Heart right ventricle (tissue), 16 donors: Measurements from ENCODE around the gene ATG2B. TPM values are rescaled to one million over a fixed set of nuclear protein-coding genes. Genes with fewer than 3 reads are reported as not detected.
A peak's percentile ranks its signal among the peaks of the same experiment; 100 is the strongest.

ENCODE experiments used
- ATAC-seq, 8 donors: fragments of 200-7000 bp; cut with Tn5 transposase; one replicate each; pipeline ENCODE4 v1.9.1; 2020; ENCODE audit warnings: mild to moderate bottlenecking in 8 of 8, moderate library complexity in 8 of 8, moderate number of reproducible peaks in 1 of 8
- DNase-seq, 2 donors: peaks; one replicate each; pipeline ENCODE4 v3.0.0-alpha.2; 2020
- H3K27ac ChIP-seq, 10 donors: fragments of 200-600 bp; sonication (generic) in 2 of 10; one replicate each; pipeline versions ENCODE4 v1.5.0 to v1.8.0; 2020 to 2022; ENCODE audit warnings: mild to moderate bottlenecking in 3 of 10
- H3K27me3 ChIP-seq, 7 donors: fragments of 200-600 bp; one replicate each; pipeline ENCODE4 v1.8.0; 2021 to 2022; ENCODE audit warnings: mild to moderate bottlenecking in 2 of 7
- H3K36me3 ChIP-seq, 9 donors: fragments of 200-600 bp; sonication (generic) in 1 of 9; one replicate each; pipeline versions ENCODE4 v1.5.0 to v1.8.0; 2020 to 2022; ENCODE audit warnings: mild to moderate bottlenecking in 2 of 9
- H3K4me1 ChIP-seq, 9 donors: fragments of 200-600 bp; sonication (generic) in 1 of 9; one replicate each; pipeline versions ENCODE4 v1.5.0 to v1.8.0; 2020 to 2022; ENCODE audit warnings: mild to moderate bottlenecking in 4 of 9
- H3K4me3 ChIP-seq, 10 donors: fragments of 200-600 bp; sonication (generic) in 2 of 10; one replicate each; pipeline versions ENCODE4 v1.5.0 to v1.8.0; 2020 to 2022; ENCODE audit warnings: mild to moderate bottlenecking in 7 of 10, moderate library complexity in 2 of 10
- H3K9me3 ChIP-seq, 11 donors: fragments of 200-600 bp in 10 of 11; sonication (generic) in 2 of 11; one replicate each; pipeline versions ENCODE4 v1.5.0 to v1.8.0; 2013 to 2022; ENCODE audit warnings: mild to moderate bottlenecking in 2 of 11, control low read depth in 1 of 11, moderate library complexity in 1 of 11
- CTCF ChIP-seq, 9 donors: fragments of 200-600 bp; sonication (generic) in 2 of 9; IDR thresholded peaks; one replicate each; pipeline versions ENCODE4 v1.5.0 to v1.8.0; 2021 to 2022; ENCODE audit warnings: antibody characterized with exemption in 9 of 9, mild to moderate bottlenecking in 5 of 9, moderate library complexity in 1 of 9
- WGBS, 2 donors: extraction: QIAGEN DNeasy Blood & Tissue Kit; methylation state at CpG; one replicate each; pipeline ENCODE4 v1.1.7; 2013; ENCODE audit warnings: inconsistent platforms in 1 of 2; 5-methylcytosine and 5-hydroxymethylcytosine counted together
- intact Hi-C, 10 donors: fragments of 100-400 bp; cut with DNase I; formaldehyde crosslinking; loops; one replicate each; pipeline versions ENCODE4 v1.11.1 to v1.14.2; 2022
- long read RNA-seq, 3 donors: library from polyadenylated mRNA; unstranded; transcript quantifications; one replicate each; pipeline ENCODE4 v2.0.0, GENCODE V29; 2020 to 2021
- polyA plus RNA-seq, 2 donors: library from polyadenylated mRNA; stranded (reverse); fragments of 200-250 nt; gene quantifications; one replicate each; pipeline ENCODE4 v1.2.3, GENCODE V29; 2013
- total RNA-seq, 10 donors: library from RNA; stranded (reverse); fragmentation: NEBNext Ultra II Directional in 3 of 10; extraction: Animal tissue kit (Norgen Biotek cat#: 25700) in 3 of 10; gene quantifications; one replicate each; pipeline versions ENCODE4 v1.2.1 to v1.2.4, GENCODE V29; 2021 to 2023
- donor health status: Arrhythmogenic right ventricular cardiomyopathy.
- donor health status: ischemic (EF 13 %, LVEDD 7.1; RV severe dilation, severe dysfunction).
- donor health status: healthy with polysubstance abuse.
- donor health status: DM: no; HTN: yes; CAD: no.
- donor health status: DM: no; HTN: no; CAD: no.
- donor health status: ischemic (EF 25% LVEDD 6.9; RV normal size, moderate dysfunction).
- donor health status: ischemic (EF 25% LVEDD 5.7; RV mildly dilated, moderate dysfunction).
- donor health status: healthy.
- donor health status: DM: yes; HTN: yes; CAD: no.
- donor health status: Ischemic cardiomyopathy.
- donor health status: ischemic (EF 35%, LVEDD 5.7; RV mildly dilated, moderate dysfunction).
- donor health status: nonischemic (EF 11% LVEDD 7.7; RV severe dilation, severe dysfunction).
- donor health status: DM: yes; HTN: yes; CAD: no.
- donor health status: PGD.
- donor health status: ischemic (EF 29% LVEDD 5.4; RV normal size, mild dysfunction).
- donor health status: nonischemic (EF 23%, LVEDD 6.1; RV moderate dilation, normal function).

The ATG2B gene
- total RNA-seq (10 to 100 TPM; 11.0 to 20.2 (median 14.5) TPM), polyA plus RNA-seq (1 to 10 TPM; 2.4 to 4.7 TPM)
- long read RNA-seq, donor 1, partial matches to known transcripts = 2 of 3 reads
- long read RNA-seq, donor 1, other reads (novel, unspliced or antisense) = 1 of 3 reads
- long read RNA-seq, donor 2, partial matches to known transcripts = 1 of 3 reads
- long read RNA-seq, donor 2, other reads (novel, unspliced or antisense) = 2 of 3 reads
- long read RNA-seq, donor 3, partial matches to known transcripts = 1 of 3 reads
- long read RNA-seq, donor 3, other reads (novel, unspliced or antisense) = 2 of 3 reads

- Histone ChIP-seq H3K4me3 (peak within 1 kb of the TSS; percentile 78 to 100 (median 96)), H3K9me3 (no peaks in the 10 kb centered on the region), H3K4me1 (peaks cover 0 to 47% (median 35%) of the 10 kb centered on the region in 9 donors), H3K36me3 (no peaks in the 10 kb centered on the region), H3K27me3 (no peaks in the 10 kb centered on the region), H3K27ac (peak within 1 kb of the TSS; percentile 20 to 97 (median 92))
- intact Hi-C loops = loop anchor here in 3 of 10 donors (1.0 to 10.0 kb wide), 6 partner anchors 28 to 142 kb away; partner anchors contain the start of gene PAPOLA (in 2 of the 3)
- no peak for TF ChIP-seq CTCF (IDR thresholded peaks at IDR 0.05)
- DNase-seq = peak; percentile 94 to 97
- WGBS, 2 donors = 0 to 1% methylated on average over 63 to 91 of the region's 92 CpGs
- peak; percentile 99 for ATAC-seq
Observed at GRCh38 chr14:96362965-96363750, at the start of gene ATG2B, which contains the start of gene GSKIP. TSS of gene ATG2B (minus strand) at chr14:96363341. CDS start at chr14:96362976, 365 bp downstream. TSS of gene GSKIP (plus strand) at chr14:96363526. CDS start at chr14:96382248, 18,722 bp downstream.

DNA sequence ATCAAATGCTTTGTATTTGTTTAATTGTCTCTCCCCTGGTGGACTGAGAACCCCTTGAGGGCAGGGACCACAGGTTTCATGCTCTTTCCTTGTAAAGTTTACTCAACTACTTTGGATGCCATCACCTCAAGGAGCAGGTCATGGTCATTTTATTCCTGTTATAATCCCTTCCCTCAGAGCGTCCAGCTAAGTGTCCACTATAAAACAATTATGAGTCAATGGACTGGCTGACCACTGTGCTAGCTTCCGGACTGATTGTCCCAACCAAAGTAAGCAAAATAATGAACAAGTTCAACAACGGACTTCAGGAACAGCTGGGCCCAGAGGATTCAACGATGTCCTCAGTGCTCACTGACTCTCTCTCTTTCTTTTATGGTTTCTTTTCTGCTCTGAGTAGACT, 47.0 kb upstream of the ATG2B start:
- WGBS, 2 donors = 93% methylated on average over 4 of the region's 4 CpGs
- no peak for DNase-seq
- Histone ChIP-seq H3K4me3 (no peak overlapping the region), H3K36me3 (no peaks in the 10 kb centered on the region), H3K4me1 (no peaks in the 10 kb centered on the region), H3K27me3 (peaks cover 0 to 7% (median 0%) of the 10 kb centered on the region in 7 donors), H3K27ac (no peak overlapping the region), H3K9me3 (no peaks in the 10 kb centered on the region)
- ATAC-seq = no peak
- no peak for TF ChIP-seq CTCF (IDR thresholded peaks at IDR 0.05)
- intact Hi-C loops = loop anchor here in 1 of 10 donors (10.0 kb wide), 1 partner anchor 295 kb away; no protein-coding TSS in a partner anchor

DNA sequence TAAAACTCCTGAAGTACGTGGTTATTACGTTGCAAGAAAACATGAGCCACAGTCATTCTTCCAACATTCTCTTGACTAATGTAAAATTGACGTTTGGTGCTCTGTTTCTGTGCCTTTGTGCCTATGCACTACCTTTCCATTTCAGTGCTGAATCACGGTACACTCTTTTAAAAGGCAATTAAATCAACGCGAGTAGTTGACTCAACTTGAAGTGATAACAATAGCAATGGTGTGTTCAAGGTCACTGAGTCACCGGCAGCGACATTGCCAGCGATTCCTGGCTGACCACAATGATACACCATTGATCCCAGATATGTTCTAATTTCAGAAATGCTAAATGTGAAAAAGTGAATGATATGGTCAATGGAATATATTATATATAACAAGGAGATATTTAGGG, 46.6 kb upstream of the ATG2B start:
- Histone ChIP-seq H3K36me3 (no peaks in the 10 kb centered on the region), H3K4me3 (no peak overlapping the region), H3K27me3 (peaks cover 0 to 7% (median 0%) of the 10 kb centered on the region in 7 donors), H3K27ac (no peak overlapping the region), H3K9me3 (no peaks in the 10 kb centered on the region), H3K4me1 (no peaks in the 10 kb centered on the region)
- 81 to 83% methylated on average over 9 of the region's 9 CpGs for WGBS, 2 donors
- TF ChIP-seq CTCF (IDR thresholded peaks at IDR 0.05) = no peak
- intact Hi-C loops = loop anchor here in 1 of 10 donors (10.0 kb wide), 1 partner anchor 295 kb away; no protein-coding TSS in a partner anchor
- ATAC-seq (peak in 1 of 8 donors; percentile 35), DNase-seq (no peak)

DNA sequence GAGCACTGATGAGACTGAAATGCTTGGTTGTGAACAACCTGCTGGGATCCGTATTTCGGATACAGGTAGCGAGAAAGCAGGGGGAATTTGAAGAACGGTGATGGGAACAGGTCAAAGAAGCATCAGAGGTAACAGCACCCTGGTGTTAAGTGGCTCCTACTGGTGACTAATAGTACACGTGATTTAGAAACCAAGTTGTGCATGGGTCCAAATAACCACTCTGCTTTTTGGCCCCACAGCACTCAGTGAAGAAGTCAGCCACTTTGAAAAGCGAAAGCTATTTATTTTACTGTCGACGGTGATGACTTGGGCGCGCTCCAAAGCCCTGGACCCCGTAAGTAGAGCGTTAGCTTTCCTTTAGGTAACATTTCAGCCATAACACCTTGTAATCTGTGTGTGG, 45.5 kb upstream of the ATG2B start:
- TF ChIP-seq CTCF (IDR thresholded peaks at IDR 0.05) = no peak
- no peak for ATAC-seq
- Histone ChIP-seq H3K9me3 (no peaks in the 10 kb centered on the region), H3K4me3 (no peak overlapping the region), H3K36me3 (no peaks in the 10 kb centered on the region), H3K4me1 (peaks cover 0 to 3% (median 0%) of the 10 kb centered on the region in 9 donors), H3K27me3 (peaks cover 0 to 7% (median 0%) of the 10 kb centered on the region in 7 donors), H3K27ac (no peak overlapping the region)
- intact Hi-C loops = no loop called here
- 86 to 87% methylated on average over 12 of the region's 12 CpGs for WGBS, 2 donors
- DNase-seq = no peak
